Panc1 (cell line): ENCODE data around the gene WBP1L.

ENCODE experiments used
- CTCF ChIP-seq: fragments of 450-650 bp; IDR thresholded peaks from 2 replicates; pipeline ENCODE4 v1.5.1; 2017; ENCODE audit warnings: mild to moderate bottlenecking
- POLR2AphosphoS5 ChIP-seq: IDR thresholded peaks from 2 replicates; pipeline ENCODE4 v1.6.1; 2012; ENCODE audit warnings: mild to moderate bottlenecking, low read depth, low read length, moderate library complexity
- REST ChIP-seq, 2 experiments: IDR thresholded peaks; 2 replicates each; pipeline ENCODE4 v1.6.1; 2011 to 2012; ENCODE audit warnings: low read depth in 2 of 2, control low read depth in 1 of 2, low read length in 1 of 2, mild to moderate bottlenecking in 1 of 2, moderate library complexity in 1 of 2; ENCODE audit not compliant: insufficient read depth in 1 of 2
- SIN3A ChIP-seq: IDR thresholded peaks from 2 replicates; pipeline ENCODE4 v1.6.1; 2012; ENCODE audit warnings: low read depth, mild to moderate bottlenecking, low read length, moderate library complexity, borderline replicate concordance; ENCODE audit not compliant: insufficient read depth

- no peak for TF ChIP-seq CTCF
- no peak for TF ChIP-seq REST (IDR thresholded peaks at IDR 0.05; ENCODE audit: insufficient read depth in 1 of 2, low read depth in 2 of 2, low read length in 1 of 2)
- TF ChIP-seq POLR2AphosphoS5: no peak
- TF ChIP-seq SIN3A: no peak
Observed at GRCh38 chr10:102727037-102727818, 16.5 kb upstream of the WBP1L start.
